Nucleus accumbens (tissue), 56 donors: Measurements from ENCODE around the gene LUZP2.

Source experiments
- DNase-seq, 56 donors: peaks; one replicate each; lab custom pipeline; 2025; lab: John Stamatoyannopoulos, UW

LUZP2 gene

DNA sequence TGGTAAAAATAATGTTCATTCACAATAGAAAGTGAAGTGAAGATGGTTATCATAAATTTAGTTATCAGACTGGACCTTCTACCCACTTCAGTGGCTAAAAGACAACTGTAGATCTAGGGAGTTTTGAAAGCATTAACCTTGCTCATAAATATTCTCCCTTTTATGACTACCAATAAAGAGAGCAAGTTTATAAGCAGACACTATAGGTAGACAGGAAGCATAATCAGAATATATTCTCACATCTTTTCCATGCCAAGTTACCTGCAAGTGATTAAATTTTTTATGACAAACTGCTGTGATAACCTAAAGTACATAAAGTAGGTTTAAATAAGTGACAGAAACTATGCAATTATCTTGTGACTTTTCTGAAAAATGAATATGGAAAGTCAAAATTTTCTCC, 62.5 kb downstream of the LUZP2 start:
- no peak for DNase-seq

DNA sequence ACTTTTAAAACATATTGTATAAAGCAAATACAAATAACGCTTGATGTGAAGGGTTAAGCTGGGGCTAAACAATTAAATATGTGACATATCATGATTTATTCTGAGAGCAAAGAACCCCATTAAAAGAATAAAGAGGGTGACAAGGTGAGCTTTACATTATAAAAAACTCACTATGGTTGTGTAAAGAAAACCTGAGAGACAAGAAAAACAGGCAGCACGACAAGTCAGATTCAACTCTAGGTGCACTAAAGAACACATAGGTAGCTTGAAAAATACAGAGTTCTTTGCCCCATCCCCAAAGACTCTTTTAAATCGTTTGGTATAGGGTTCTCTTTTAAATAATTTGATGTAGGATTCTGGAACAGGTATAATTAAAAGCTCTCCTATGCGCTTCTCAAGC, 63.5 kb downstream of the LUZP2 start:
- no peak for DNase-seq

DNA sequence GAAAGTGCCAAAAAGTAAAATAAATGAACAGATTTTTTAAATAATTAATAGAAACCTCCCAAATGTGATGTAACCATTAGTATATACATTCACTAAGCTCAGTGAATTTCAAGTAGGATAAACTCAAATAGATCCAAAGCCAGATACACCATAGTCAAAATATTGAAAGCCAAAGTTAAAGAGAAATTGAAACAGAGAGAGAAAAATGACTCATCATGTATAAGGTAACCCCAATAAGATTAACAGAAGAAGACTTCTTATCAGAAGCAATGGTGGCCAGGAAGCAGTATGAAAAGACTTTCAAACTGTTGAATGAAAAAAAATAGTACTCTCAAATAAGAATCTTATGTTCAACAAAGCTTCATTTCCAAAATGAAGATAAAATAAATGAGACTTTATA, 70.5 kb downstream of the LUZP2 start:
- DNase-seq = no peak

DNA sequence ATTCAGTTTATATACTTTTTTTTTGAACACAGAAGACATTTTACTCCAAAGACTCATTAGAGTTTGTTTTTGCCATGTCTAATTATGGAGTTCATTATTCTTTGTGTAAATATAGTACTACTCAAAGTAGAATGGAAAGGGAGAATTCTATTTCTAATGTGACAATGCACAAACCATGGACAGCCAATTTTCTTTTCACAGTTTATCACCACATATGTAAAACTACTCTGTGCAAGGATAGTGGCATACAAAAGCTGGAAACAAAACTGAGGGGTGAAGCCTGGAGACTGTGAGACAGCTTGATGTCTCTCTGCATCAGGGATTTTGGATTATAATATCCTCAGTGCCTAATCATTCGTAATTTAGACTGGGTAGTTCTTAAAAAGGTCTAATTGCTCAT, 75.5 kb downstream of the LUZP2 start:
- DNase-seq = no peak

DNA sequence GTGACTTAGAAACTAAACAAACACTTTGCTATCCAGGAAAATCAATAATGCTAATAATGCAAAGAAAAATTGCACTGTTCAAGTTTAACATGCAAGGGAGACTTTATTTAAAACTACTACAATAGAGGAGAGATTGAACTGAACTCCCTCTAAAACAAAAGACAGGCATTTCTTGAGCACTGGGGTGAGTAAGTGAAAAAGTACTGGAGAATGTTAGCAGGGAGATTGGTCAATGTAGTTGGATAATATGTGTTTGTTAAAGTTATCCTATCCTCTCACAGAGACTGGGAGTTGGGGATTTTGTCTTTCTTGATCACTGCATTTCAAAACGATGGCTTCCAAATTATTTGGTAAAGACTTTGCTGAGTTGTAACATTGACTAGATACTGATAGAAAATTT, 77.6 kb downstream of the LUZP2 start:
- no peak for DNase-seq

DNA sequence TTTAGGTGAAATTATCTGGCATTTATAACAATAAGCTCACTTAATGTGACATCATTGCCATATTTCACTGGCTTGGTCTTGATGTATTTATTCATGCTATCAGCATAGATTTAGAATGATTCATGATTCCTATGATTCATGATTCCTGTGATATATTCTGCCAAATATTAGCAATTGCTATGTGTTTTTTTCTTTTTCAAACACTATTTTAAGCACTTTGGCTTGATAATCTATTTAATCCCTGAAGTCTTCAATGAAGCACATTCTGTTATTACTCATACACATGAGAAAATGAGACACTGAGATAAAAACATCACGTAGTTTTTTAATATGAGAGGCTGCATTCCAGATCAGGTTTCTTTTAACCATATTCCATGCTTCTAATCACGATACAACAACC, 78.5 kb downstream of the LUZP2 start:
- no peak for DNase-seq

DNA sequence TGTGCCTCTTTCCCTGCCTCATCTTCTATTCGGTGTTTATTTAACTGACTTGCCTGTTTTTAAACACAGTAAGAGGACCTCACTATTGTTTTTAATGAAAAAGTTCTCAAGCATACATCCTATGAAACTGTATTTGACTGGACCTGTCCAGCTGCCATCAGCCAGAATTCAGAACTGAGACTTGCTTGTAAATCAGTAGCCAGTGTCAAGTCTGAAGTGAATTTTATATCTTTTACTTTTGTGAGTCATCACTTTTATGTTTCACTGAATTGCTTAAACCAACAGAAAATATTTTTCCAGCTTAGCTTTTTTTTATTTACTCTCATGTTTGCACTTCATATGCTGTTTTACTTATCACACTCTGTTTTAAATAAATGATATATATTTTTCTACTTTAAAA, 88.3 kb downstream of the LUZP2 start:
- DNase-seq = no peak

DNA sequence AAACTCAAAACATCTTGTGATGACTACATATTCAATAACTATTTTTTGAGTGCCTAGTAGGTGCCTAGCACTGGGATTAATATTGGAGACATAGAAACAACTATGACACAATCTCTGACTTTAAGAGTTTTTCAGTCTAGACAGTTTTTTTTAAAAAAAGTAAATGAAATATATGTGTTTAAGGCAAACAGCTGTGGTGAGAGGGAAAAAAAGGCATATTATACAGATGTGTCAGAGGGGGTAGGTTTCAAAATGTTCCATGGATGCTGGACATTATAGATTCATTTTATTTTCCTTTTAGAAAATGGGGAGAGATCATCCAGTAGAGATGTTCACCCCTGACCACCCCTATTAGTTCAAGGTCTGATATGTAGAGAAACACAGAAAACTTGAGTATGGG, 90.8 kb downstream of the LUZP2 start:
- no peak for DNase-seq

DNA sequence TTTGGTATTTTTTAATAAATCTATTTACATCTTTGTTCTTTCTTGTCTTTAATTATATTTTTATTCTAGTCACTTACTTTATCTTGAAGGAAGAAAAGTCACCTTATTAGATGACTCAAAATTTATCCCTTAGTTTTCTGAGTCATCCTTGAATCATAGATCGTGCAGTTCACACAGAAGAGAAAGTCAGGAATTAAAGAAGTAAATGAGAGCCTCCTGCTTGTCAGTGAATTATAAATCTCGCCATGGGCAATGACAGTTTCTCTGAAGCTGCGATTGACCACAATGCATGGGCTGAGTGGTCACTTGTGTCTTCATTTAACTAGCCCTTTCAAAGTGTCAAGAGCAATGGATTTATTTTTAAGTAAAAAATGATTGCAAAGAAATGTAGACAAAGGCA, 91.2 kb downstream of the LUZP2 start:
- DNase-seq = no peak

DNA sequence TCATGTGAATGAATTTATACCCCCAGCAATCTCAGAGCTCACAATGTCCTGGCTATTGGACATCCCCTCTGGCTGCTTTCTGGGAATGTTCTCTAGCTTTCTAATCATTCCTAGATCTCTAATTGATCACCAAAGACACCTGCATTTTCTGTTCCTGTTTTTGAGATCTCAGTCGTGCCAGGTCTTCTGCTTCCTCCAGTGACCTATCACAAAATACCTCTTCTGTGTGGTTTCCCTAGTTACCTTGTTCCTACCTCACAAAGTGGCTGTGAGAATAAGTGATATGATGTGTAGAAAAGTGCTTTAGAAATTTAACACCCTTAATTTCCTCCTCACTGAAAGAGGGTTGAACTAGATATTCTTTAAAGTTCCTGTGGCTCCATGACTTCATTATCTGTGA, 92.2 kb downstream of the LUZP2 start:
- no peak for DNase-seq

DNA sequence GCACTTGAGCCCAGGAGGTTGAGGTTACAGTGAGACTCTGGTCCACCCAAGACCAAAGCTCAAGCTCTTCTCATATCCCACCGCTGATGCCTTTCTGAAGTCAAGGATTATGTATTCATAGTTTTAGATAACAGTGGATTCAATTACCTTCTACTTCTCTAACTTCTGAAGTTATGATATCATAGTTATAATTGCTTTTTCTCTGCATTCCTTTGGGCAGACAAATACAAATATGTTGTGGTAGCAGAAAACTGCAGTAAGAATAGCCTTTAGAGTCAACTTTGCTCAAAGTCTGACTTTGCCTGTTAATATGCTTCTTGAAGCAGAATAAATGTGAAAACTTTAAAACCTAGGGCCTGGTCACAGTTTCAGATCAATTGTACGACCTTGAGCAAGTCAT, 94.4 kb downstream of the LUZP2 start:
- DNase-seq = no peak

DNA sequence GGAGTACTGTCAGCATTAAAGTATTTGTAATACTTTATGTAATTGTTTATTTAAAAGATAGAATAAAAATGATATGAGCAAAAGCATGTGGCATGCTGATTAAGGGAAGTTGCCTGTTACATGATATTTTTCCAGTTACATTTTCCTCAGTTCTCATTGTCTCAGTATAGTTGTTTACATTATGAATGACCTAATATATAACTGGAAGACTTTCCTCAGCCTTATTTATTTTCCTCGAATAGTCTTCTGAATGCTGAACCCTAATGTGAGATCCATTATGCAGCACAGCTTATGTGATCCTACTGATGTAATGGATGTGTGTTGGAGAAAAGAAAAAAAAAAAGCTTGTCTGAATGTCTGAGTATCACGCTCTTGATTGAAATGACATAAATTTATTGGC, 95.5 kb downstream of the LUZP2 start:
- DNase-seq = no peak

DNA sequence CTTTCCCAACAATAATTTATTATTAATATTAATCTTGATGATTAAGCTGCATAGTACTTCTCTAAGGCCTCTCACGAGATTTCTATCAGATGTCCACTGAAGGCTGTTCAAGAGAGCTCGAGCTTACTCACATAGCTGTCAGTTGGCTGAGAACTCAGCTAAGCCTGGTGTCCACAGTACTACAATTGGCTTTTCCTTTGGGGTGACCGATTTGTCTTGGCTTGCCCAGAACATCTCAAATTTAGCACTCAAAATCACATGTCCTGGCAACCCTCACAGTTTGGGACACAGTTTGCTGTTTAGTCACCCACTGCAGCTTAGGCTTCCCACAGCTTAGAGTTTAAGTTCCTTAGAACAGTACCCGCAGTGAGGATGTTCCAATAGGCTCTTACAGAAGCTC, 96.5 kb downstream of the LUZP2 start:
- peak in 1 of 56 donors; percentile 20 for DNase-seq

DNA sequence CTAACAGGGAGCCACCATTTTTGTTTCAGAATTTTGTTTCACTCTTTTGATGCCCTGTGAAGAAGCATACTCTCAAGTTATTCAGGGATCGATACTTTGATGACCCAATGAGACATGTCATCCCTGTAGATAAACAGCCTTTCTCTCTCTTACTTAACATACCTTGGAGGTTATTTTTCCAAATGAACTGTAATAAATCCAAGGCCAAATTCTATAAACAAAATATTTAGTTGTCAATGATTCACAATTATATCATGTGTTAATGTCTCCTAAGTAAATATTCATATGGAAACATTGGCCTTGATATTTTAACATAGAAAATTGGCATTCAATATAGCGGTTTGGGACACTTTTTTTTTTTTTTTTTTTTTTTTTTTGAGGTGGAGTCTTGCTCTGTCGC, 97.5 kb downstream of the LUZP2 start:
- DNase-seq = no peak

DNA sequence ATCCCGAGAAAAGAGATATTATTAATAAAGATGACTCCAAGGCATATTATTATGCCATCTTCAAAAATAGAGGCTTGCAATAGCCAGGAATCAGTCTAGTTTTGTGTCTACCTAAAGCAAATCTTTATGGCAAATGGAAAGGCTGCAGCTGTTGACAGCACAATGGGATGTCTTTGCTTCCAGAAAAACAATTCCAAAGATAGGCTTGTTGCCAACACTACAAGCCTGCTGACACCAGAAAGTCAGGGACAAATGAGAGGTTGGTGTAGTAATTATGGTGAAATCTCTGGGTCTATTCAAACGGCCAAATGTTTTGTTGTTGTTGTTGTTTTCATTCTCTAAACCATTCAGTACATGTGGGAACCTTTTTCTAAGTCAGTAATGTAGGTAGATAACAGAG, 101.8 kb downstream of the LUZP2 start:
- DNase-seq = no peak

DNA sequence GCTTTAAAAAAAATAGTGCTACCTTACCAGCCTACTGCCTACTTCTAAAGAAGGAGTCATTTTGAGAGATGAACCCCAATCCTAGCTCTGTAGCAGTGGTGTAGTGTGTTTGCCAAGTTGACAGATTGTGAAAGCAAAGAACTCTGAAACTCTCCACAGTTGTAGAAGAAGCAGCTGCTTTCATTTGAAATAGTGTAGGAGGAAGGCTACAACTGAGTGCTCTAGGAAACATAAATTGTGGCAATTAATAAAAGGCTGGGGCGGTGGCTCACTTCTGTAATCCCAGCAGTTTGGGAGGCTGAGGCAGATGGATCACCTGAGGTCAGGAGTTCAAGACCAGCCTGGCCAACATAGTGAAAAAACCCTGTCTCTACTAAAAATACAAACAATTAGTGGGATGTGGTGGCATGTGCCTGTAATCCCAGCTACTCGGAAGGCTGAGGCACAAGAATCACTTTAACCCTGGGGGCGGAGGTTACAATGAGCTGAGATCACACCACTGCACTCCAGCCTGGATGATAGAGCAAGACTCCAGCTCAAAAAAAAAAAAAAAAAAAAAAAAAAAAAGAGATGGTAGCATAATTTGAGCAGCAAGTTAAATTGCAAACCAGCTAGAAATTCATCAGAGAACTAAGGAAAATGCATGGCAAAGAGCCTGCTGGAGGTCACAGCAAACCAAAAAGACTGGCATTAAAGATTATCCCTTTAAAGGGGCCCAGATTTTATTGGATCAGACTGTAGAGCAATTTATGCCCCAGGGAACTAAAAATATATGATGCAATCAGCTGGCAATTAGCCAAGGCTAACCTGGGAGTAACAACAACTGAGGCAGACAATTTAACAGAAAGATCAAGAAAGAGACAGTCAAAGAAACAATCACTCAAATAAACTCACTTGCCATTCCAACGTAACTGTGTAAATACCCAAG, 112.6 kb downstream of the LUZP2 start:
- DNase-seq = no peak

DNA sequence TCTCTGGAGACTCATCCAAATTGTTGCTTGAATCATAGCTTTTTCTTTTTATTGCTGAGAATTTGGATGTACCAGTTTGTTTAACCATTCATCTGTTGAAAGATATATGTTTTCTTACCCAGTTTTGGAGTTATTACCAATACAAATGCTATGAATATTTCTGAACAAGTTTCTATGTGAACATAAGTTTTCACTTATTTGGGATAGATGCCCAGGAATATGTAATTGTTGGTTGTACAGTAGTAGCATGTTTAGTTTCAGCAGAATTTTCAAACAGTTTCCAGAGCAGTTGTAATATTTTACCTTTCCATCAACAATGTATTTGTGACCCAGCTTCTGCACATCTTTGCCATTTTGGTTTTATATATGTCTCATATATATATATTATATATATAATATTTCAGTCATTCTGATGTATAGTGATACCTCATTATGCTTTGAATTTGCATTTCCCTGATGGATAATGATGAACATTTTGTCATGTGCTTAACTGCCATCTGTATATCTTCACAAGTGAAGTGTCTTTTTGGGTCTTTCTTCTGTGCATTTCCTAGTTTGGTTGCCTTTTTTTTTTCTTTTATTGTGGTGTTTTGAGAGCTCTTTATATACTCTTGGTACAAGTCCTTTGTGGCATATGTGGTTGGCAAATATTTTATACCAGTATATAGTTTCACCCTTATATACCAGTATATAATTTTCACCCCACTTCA, 118.8 kb downstream of the LUZP2 start:
- DNase-seq = no peak

DNA sequence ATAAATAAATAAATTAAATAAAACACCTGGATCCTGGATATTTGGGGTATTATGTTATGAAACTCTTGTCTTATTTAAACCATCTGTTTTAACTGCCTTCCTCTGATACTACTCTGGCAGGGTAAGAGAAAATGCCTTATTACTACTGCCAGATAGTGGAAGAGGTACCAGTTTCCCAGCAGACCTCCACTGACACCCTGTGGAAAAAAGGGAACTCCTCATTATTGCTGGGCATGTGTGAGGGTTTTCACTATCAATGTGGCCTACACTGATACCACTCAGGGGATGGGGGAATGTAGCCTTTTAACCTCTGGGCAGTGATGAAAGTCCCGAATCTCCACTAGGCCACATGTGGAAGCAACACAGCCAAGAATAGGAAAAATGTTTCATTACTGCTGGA, 121.0 kb downstream of the LUZP2 start:
- DNase-seq = no peak

DNA sequence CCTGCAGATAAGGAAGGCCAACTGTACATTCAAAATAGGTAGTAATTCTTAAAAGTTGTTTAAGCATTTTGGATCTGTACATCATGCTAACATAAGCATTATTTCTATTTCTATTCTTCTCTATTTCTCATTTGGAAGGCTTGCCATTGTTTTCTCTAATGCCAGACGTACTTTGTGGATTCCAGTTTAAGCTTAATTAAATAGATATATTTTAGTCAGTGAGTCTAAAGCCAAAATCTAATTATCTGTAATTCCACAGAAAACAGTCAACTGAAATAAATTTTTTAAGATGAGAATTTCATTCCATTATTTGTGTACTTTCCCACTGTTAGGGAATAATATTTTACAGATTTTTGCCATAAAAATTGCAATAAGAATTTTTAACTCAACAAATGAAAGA, 123.0 kb downstream of the LUZP2 start:
- no peak for DNase-seq

DNA sequence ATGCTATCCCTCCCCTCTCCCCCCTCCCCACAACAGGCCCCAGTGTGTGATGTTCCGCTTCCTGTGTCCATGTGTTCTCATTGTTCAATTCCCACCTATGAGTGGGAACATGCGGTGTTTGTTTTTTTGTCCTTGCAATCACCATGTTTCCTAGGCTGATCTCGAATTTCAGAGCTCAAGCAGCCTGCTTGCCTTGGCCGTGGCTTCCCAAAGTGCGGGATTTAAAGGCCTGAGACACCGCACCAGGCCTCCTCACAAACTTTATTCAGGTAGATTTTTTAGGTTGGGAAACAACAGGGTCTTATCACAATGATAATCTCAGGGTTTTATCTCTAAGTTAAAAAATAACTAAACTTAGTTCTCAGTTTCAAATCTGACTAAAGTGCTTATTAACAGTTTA, 125.4 kb downstream of the LUZP2 start:
- no peak for DNase-seq

DNA sequence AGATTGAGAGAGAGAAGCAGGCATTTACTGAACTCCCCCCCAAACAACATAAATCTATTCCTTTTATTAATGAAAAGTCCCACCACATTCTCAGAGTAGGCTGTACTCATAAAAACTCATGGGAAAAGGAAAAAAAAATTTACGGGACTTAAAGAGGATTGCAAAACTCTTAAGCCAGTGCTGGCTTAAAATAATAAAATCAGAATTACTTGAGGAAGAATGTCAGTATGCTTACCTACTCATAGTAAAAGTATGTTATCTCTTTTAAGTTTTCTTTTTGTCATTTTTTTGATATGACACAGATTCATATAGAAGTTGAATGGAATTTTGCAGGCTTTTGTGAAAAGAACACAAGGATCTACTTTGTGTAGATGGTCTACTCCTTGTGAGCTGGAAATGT, 126.3 kb downstream of the LUZP2 start:
- no peak for DNase-seq

DNA sequence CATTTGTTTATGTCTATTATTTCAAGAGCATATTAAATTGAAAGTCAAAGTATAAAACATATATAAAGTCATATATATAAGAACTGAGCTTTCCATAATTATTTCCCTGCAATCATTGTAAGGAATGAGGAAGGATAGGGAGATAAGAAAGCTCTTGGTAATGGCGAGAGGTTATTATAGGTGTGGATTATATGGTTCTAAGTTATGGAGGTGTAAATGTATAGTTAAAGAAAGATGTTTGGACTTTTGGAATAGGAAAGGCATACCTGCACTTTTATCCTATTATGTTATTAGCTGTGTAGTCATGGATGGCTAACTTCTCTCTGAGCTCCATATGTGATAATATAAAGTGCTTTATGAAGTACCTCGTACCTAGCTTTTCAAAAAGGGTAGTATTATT, 127.6 kb downstream of the LUZP2 start:
- no peak for DNase-seq
